GM21786 (cell line): Measurements from ENCODE around the gene PRPF19.

ENCODE experiments used
- ATAC-seq: cut with Tn5 transposase; IDR thresholded peaks from one replicate; pipeline ENCODE4 v1.9.1; 2021; ENCODE audit not compliant: unreplicated experiment

PRPF19 gene

DNA sequence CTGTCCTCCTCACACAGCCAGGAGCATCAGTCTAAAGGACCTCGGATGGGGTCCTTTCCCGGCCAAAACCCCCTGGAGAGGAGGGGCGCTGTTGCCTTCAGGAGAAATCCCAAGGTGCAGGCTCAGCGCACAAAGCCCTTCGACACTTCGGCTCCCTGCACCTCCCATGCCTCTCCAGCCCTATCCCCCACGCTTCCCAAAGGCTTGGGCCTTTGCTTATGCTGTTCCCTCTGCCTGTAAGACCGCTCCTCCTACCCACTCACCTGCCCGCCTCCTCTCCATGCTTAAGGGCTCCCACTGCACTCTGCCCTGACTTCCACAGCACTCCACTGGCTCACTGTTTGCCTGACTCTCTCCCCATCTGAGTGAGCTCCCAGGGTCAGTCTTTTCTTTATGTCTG, 32.1 kb upstream of the PRPF19 start:
- no peak for ATAC-seq

DNA sequence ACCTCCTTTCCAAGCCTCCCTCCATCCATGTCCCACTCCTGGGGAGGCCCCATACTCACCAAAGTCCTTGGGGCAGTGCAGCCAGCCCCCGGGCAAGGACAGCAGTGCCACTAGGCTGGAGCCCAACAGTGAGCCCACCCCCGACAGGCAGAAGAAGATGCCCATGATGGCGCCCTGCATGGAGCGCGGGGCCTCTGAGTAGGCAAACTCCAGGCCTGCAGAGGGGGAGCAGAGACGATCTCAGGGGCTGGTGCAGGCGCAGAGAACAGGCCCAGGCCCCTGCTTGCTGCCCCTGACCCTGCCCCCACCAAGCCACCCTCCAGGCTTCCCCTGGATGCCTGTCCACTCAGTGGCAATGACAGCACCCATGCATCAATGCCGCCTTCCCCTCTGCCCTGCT, 31.4 kb upstream of the PRPF19 start:
- ATAC-seq = no peak

DNA sequence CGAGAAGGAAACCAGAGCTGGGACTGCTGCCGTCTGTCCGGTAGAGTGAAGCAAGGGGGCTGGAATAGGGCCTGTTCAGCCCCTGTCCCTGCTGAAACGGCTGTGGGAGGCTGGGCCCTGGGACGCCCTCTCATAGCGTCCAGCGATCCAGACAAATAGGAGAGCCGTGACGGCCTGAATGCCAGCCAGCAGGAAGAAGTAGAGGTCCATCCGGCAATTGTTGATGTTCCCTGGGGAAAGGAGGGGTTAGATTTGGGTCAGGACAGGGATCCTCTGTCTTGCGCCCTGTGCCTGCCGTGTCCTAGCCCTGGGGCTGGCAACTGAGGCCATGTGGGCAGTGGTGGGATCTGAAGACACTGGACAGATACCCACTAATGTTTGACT, 30.8 kb upstream of the PRPF19 start:
- ATAC-seq = no peak

DNA sequence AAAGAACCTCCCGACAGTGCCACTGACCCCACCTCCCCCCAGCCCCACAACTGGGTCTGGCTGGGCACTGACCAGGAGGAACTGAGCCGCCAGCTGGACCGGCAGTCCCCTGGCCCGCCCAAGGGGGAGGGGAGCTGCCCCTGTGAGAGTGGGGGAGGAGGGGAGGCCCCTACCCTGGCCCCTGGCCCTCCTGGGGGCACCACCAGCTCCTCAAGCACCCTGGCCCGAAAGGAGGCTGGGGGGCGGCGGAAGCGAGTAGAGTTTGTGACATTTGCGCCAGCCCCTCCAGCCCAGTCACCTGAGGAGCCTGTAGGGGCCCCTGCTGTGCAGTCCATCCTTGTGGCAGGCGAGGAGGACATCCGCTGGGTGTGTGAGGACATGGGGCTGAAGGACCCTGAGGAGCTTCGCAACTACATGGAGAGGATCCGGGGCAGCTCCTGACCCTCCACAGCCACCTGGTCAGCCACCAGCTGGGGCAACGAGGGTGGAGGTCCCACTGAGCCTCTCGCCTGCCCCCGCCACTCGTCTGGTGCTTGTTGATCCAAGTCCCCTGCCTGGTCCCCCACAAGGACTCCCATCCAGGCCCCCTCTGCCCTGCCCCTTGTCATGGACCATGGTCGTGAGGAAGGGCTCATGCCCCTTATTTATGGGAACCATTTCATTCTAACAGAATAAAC, 30.2 kb upstream of the PRPF19 start:
- no peak for ATAC-seq

DNA sequence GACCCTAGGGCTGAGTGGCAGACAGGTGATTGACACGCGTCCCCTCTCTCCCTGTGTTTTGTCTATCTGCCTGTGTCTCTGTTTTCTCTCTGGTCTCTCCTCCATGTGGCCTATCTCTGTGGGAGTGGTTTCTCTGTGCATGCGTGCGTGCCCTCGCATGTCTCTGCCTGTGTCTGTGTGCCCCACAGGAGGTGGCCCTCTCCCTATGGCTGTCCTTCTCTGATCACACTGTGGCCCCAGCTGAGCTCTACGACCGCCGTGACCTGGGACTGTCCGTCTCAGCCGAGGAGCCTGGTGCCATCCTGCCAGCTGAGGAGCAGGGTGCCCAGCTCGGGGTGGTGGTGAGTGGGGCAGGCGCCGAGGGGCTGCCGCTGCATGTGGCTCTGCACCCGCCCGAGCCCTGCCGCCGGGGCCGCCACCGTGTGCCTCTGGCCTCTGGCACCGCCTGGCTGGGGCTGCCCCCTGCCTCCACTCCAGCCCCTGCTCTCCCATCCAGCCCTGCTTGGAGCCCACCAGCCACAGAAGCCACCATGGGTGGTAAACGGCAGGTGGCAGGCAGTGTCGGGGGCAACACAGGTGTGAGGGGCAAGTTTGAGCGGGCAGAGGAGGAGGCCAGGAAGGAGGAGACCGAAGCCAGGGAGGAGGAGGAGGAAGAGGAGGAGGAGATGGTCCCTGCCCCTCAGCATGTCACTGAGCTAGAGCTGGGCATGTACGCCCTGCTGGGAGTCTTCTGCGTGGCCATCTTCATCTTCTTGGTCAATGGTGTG, 29.5 kb upstream of the PRPF19 start:
- no peak for ATAC-seq

DNA sequence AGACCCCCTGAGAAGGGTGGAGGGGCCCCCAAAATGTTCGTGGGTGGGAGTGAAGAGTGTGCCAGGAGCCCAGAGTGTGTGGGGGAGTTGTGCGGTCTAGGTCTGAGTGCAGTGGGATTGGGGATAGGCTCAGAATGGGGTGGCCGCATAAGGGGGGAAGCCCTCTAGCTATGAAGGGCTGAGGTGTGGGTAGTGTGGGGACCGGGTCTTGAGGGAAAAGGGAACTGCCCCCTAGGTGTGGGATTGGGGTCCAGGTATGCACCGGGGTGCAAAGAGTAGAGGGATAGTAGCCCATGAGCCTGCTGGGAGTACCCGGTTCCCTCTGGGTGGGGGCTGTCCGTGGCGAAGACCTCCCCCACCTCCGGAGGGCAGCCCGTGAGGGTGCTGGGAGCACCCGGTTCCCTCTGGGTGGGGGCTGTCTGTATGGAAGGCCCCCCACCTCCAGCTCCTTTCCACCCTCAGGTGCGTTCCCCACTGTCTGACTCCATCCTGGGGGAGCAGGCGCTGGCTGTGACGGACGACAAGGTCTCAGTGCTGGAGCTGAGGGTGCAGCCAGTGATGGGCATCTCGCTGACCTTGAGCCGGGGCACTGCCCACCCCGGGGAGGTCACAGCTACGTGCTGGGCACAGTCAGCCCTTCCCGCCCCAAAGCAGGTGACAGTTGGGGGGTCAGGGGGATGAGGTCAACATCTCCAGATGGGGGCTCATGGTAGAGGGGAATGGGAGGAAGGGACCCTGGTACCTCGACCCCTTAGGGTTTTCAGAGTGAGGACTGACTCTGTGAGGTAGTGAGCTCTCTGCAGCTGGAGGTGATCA, 28.6 kb upstream of the PRPF19 start:
- ATAC-seq = no peak

DNA sequence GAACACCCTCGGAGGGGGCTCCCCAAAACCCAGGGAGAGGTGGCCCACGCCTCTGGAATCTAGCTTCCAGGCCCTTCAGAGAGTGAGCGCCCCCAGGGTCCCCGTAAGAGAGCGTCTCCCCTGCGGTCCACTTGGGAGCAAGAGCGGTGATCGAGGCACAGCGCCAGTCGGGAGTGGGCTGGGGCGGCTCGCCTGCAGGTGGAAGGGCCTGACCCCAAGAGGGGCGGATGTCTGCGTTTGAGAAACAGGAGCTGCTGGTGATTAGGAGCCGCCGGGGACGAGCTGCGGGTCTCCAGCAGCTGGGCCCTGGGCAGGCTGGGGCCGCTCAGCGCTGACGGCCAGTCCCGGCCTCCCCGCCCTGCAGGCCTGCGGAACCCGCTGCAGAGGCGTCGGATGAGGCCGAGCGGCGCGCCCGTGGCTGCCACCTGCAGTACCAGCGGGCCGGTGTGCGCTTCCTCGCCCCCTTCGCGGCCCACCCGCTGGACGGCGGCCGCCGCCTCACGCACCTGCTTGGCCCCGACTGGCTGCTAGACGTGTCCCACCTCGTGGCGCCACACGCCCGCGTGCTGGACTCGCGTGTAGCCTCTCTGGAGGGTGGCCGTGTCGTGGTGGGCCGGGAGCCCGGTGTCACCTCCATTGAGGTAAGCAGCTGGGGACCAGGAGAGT, 27.9 kb upstream of the PRPF19 start:
- no peak for ATAC-seq

DNA sequence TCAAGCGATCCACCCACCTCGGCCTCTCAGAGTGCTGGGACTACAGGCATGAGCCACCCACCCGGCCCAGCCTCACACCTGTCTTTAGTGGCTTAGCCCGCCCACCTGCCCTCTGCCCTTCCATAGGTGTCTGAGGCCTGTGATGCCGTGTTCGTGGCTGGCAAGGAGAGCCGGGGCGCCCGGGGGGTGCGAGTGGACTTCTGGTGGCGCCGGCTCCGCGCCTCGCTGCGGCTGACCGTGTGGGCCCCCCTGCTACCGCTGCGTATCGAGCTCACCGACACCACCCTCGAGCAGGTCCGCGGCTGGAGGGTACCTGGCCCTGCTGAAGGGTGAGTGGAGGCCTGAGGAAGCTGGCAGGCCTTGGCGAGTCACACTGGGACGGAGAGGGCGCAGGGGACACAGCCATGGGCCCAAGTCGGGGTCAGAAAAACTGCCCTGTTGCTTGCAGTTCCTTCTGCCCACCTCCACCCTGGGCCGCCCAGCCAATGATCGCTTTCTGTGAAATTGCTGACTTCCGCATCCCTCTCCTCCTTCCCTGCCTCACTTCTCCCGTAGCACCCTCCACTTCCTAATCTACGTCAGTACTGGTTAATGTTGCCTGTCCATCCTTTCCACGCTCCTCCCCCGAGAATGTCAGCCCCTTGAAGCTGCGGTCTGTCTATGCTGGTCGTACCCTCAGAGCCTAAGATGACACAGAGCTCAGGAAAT, 27.2 kb upstream of the PRPF19 start:
- no peak for ATAC-seq

DNA sequence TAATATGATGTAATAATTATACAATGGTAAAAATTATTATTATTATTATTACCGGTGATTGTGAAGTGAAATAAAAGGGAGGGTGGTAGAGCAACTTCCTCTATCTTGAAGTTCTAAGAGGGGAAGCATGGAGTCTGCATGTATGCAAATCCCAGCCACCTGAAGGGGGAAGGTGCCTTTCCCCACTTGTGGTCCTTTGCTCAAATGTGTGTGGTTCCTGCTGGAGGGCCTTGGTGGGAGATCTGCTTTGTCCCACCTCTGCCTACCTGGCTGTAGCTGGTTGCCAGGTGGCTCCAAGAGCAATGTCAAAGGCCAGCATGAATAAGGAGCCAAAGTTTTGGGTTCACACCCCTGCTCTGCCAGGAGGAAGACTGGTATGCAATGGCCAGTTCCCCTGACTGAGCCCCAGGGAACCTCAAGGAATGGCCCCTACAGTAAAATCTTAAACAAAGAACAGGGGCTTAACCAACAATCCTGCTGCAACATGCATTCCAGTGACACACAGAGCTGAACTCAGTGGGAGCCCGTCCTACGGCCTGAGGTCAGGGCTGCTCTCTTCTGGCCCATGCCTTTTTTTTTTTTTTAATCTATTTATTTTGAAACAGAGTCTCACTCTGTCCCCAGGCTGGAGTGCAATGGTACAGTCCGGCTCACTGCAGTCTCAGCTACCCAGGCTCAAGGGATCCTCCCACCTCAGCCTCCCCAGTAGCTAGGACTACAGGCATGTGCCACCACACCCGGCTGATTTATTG, 26.4 kb upstream of the PRPF19 start:
- no peak for ATAC-seq

DNA sequence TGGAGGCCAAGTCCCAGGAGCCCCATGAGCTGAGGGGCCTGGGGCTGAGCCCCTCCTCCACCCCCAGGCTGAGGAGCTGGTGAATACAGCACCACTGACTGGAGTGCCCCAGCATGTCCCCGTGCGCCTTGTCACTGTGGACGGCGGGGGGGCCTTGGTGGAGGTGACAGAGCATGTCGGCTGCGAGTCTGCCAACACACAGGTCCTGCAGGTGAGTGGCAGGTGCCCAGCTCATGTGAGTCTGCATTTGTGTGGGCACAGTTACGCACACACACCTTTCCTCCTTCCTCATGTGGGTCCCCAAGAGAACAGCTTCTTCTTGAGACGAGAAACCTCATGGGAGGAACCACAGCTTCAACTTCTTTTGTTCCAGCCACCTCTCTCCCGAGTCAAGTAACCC, 25.5 kb upstream of the PRPF19 start:
- ATAC-seq = no peak

DNA sequence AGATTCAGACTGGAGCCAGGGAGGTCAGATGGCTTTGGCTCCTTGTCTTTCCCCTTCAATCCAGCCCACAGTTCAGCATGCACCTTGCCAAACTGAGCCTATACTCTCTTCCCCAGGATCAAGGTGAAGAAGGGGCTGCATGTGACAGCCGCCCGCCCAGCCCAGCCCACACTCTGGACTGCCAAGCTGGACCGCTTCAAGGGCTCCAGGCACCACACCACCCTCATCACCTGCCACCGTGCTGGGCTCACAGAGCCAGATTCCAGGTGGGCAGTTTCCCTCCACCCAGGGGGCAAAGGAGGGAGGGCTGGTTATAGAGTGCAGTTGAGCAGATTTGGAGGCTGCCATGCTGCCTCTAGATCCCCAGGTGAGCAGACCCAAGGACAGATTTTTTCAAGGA, 24.0 kb upstream of the PRPF19 start:
- no peak for ATAC-seq

DNA sequence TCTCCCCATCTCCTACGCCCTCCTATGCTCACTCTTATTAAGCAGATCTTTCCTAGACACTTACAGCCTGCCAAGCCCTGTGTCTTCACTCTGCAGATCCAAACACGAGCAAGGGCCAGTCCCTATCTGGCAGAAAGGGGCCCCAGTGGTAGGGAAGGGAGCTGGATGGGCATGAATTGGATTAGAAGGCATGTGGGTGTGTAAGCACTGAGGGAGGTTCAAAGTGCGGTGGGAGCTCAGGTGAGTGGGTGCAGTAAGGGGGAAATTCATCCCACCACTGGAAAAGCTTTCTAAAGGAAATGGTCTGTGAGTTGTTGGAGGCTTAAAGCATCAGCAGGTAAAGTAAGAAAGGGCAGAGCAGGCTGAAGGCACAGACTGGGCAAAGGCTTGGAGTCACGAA, 23.4 kb upstream of the PRPF19 start:
- ATAC-seq = no peak

DNA sequence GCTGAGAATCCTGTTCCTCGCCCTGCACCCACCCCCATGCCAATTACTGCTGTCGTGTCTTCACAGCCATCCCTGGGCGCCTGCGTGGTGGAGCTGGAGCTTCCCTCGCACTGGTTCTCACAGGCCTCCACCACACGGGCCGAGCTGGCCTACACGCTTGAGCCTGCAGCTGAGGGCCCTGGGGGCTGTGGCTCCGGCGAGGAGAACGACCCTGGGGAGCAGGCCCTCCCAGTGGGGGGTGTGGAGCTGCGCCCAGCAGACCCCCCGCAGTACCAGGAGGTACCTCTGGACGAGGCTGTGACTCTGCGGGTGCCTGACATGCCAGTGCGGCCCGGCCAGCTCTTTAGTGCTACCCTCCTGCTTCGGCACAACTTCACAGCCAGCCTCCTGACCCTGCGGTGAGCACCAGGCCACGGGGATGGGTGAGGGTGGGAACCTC, 22.2 kb upstream of the PRPF19 start:
- no peak for ATAC-seq

DNA sequence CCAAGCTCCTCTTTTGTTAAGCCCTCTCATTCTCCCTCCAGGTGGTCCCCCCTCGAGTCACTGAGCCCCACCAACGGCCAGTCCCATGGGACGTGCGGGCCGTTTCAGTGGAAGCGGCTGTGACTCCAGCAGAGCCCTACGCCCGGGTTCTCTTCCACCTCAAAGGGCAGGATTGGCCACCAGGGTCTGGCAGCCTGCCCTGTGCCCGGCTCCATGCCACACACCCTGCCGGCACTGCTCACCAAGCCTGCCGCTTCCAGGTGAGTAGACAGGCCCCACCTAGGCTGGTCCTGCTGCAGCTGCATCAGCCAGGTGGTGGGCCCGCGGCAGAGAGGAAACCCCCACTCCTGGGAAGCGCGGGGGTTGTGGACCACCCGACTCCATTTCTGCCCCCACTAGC, 21.2 kb upstream of the PRPF19 start:
- no peak for ATAC-seq

DNA sequence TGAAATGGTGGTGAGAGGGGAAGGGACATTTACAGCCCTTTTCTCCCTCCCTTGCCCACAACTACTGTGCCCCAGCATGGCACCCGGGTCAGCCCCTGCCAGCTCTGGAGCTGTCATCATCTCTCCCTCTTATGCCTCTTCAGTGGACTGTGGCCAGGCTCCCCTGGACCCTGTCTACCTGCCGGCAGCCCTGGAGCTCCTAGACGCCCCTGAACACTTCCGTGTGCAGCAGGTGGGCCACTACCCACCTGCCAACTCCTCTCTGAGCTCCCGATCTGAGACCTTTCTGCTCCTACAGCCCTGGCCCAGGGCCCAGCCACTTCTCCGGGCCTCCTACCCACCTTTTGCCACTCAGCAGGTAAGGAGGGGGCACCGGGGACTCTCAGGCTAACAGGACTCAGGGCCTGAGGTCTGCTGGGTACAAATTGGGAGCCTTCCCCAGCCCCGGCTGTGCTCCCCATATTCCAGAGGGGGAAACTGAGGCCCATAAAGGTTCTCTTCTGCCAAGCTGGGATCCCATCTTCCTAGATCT, 20.7 kb upstream of the PRPF19 start:
- no peak for ATAC-seq

DNA sequence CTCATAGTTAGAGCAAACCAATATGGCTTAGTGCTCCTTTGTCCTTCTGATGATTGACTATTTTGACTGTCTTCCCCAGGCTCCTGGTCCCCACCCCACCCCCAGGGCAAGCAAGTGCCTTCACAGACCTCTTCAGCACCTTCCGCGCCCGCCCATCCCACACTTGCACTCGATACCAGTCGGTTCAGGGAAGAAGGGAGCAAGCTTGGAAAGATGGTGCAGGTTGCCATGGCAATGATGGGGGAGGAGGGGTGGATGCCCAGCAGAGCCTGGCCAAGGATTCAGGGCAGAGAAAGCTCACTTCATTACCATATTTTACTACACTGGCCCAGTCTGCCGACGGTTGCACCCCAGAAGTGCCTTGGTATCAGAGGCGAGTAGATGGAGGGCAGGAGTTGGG, 20.1 kb upstream of the PRPF19 start:
- no peak for ATAC-seq

DNA sequence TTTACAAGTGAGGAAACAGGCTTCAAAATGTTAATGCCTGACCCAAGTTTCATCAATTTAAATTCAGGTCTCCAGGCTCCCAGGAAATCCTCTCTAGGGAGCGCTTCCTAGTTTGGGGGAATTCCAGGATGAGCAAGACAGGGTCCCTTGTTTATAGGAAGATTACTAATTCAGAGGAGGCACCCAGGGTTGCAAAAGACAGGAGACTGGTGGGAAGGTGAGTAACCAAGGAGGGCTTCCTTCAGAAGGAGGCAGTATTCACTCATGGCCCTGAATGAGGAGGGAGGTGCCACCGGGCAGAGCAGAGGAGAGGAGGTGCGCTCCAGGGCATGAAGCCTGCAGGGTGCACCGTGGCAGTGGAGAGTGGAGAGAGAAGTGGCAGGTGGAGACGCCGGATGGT, 19.5 kb upstream of the PRPF19 start:
- ATAC-seq = no peak

DNA sequence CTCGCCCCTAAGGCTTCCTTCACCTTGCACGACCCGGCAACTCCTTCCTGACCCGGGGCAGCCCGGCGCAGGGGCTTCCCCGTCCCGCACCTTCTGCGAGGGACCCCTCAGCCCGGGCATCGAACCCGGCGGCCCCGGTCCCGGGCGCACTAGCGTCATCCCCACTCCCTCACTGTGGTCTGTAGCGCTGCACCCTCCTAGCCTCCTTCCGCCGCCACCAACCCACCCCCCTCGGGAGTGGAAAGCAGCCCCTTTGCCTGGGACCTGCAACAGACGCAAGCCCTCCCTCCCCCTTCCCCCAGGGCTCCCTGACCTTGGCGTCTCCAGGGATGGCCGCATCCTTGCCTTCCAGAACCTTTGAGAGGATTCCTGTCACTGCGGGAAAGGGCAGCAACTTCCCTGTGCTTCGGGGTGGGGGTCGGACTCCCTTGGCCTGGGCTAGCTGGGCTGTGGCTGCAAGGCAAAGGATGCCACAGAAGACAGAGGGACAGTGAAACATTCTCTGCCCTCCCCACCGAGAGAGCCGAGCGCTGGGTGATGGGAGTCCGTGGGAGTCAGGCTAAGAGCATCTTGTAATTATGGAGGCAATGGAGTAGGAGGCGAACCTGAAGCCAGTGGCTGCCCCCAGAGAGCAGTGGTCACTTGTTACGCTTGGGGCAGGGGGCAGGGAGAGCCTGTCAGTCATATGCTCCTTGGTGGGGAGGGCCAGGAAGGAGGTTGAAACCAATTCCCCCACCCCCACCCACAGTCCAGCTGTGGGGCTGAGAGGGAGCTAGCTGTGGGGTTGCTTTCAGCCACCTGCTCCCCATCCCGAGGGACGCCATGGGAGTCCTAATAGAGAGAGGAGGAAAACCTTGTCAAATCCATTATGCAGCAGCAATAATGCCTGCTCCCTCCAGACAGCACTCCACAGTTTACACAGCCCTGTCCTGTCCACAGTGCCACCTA, 18.8 kb upstream of the PRPF19 start:
- ATAC-seq = no peak
